Natural killer cell (primary cell): Measurements from ENCODE around the gene TPRKB. TPM values are rescaled to one million over a fixed set of nuclear protein-coding genes. Genes with fewer than 3 reads are reported as not detected.
"Not testable (repeated sequence)": the region's sequence is repeated elsewhere in the genome, so short reads cannot be mapped to it uniquely, and the experiment has no call there.

Experiments
- ATAC-seq, 3 donors: fragments of 150-1000 bp in 2 of 3; fragments of 200-7000 bp in 1 of 3; cut with Tn5 transposase; 1 replicate in 1 of 3; 2 replicates in 2 of 3; pipeline ENCODE4 v1.10.0; 2021; ENCODE audit warnings: mild to moderate bottlenecking in 2 of 3, moderate library complexity in 2 of 3
- DNase-seq, 2 donors: peaks; one replicate each; pipeline versions ENCODE4 v3.0.0 to v3.0.0-alpha.2; 2013 to 2021; ENCODE audit warnings: mixed read lengths in 1 of 2
- H3K27ac ChIP-seq: one replicate; pipeline ENCODE4 v1.5.1; 2013; ENCODE audit warnings: mild to moderate bottlenecking, low read length
- H3K27me3 ChIP-seq: one replicate; pipeline ENCODE4 v1.6.1; 2013; ENCODE audit warnings: low read length; ENCODE audit not compliant: control insufficient read depth, insufficient read depth
- H3K36me3 ChIP-seq: one replicate; pipeline ENCODE4 v1.6.1; 2013; ENCODE audit warnings: low read length; ENCODE audit not compliant: control insufficient read depth, insufficient read depth
- H3K4me1 ChIP-seq: one replicate; pipeline ENCODE4 v1.6.1; 2013; ENCODE audit warnings: low read length; ENCODE audit not compliant: control insufficient read depth, insufficient read depth
- H3K4me3 ChIP-seq: one replicate; pipeline ENCODE4 v1.5.1; 2013; ENCODE audit warnings: low read length
- H3K9me3 ChIP-seq: one replicate; pipeline ENCODE4 v1.6.1; 2013; ENCODE audit warnings: low read length; ENCODE audit not compliant: control insufficient read depth, insufficient read depth
- H3K27ac Mint-ChIP-seq, 2 donors: one replicate each; pipeline ENCODE4 v1.8.0; 2022; ENCODE audit warnings: mild to moderate bottlenecking in 2 of 2, mixed read lengths in 2 of 2, moderate library complexity in 1 of 2
- H3K27me3 Mint-ChIP-seq, 2 donors: one replicate each; pipeline ENCODE4 v1.8.0; 2022; ENCODE audit warnings: low read depth in 2 of 2, mixed read lengths in 2 of 2
- H3K36me3 Mint-ChIP-seq: one replicate; pipeline ENCODE4 v1.8.0; 2022; ENCODE audit warnings: mixed read lengths
- H3K4me1 Mint-ChIP-seq, 2 donors: one replicate each; pipeline ENCODE4 v1.8.0; 2022; ENCODE audit warnings: mixed read lengths in 2 of 2
- H3K4me3 Mint-ChIP-seq: one replicate; pipeline ENCODE4 v1.8.0; 2022; ENCODE audit warnings: mild to moderate bottlenecking, moderate library complexity, mixed read lengths
- H3K9me3 Mint-ChIP-seq, 2 donors: one replicate each; pipeline ENCODE4 v1.8.0; 2022; ENCODE audit warnings: mixed read lengths in 2 of 2
- WGBS: methylation state at CpG from one replicate; pipeline ENCODE4 v1.1.7; 2013; ENCODE audit warnings: missing lambda C conversion rate; ENCODE audit not compliant: insufficient coverage; 5-methylcytosine and 5-hydroxymethylcytosine counted together
- intact Hi-C: fragments of 100-400 bp; cut with micrococcal nuclease; formaldehyde crosslinking; loops from one replicate; pipeline ENCODE4 v1.14.2; 2022
- total RNA-seq, 4 donors: library from RNA; stranded (reverse); fragments of 120-200 nt in 1 of 4; gene quantifications; one replicate each; pipeline versions ENCODE4 v1.2.3 to v1.2.4, GENCODE V29; 2013 to 2022
- TF ChIP-seq, protein P1 (sequence below): fragments of 200-600 bp; IDR thresholded peaks from one replicate; pipeline ENCODE4 v1.8.0; 2022; ENCODE audit warnings: antibody characterized with exemption

The TPRKB gene
- total RNA-seq, 3 donors from 2014 or later (not counting 1 experiment from before 2014, with no cell fraction given): 20.4 to 24.1 (median 22.8) TPM

DNA sequence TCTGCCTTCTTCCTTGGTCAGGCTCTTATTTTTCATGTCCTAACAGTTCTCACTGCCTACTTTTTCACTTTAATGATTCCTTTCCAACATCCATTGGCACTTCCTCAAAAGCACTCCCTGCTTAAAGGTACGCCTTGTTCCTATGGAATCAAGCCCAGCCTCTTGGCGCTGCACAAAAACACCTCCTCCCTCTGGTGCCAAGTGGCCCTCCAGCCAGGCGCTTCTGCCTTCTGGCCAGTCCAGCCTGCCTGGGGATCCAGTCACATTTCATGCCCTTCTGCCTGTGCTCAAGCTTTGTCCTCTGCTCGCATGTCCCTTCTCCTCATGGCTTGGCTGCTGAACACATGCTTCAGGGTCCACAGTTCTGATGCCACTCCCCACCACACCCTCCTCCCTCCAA lies 6.3 kb downstream of the TPRKB start:
- Histone ChIP-seq H3K36me3 (peaks cover 44% of the 10 kb centered on the region), H3K27ac (no peak overlapping the region), H3K4me1 (no peaks in the 10 kb centered on the region), H3K4me3 (no peak overlapping the region), H3K27me3 (no peaks in the 10 kb centered on the region), H3K9me3 (no peaks in the 10 kb centered on the region)
- intact Hi-C loops: no loop called here
- H3K36me3 Mint-ChIP-seq: no peaks in the 10 kb centered on the region
- WGBS: 99% methylated on average over 4 of the region's 4 CpGs
- ATAC-seq (no peak), DNase-seq (no peak)
- TF ChIP-seq, protein P1, sequence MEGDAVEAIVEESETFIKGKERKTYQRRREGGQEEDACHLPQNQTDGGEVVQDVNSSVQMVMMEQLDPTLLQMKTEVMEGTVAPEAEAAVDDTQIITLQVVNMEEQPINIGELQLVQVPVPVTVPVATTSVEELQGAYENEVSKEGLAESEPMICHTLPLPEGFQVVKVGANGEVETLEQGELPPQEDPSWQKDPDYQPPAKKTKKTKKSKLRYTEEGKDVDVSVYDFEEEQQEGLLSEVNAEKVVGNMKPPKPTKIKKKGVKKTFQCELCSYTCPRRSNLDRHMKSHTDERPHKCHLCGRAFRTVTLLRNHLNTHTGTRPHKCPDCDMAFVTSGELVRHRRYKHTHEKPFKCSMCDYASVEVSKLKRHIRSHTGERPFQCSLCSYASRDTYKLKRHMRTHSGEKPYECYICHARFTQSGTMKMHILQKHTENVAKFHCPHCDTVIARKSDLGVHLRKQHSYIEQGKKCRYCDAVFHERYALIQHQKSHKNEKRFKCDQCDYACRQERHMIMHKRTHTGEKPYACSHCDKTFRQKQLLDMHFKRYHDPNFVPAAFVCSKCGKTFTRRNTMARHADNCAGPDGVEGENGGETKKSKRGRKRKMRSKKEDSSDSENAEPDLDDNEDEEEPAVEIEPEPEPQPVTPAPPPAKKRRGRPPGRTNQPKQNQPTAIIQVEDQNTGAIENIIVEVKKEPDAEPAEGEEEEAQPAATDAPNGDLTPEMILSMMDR: no peak
- no peak overlapping the region for H3K4me3 Mint-ChIP-seq
- H3K27ac Mint-ChIP-seq: no peak overlapping the region
- H3K4me1 Mint-ChIP-seq: no peaks in the 10 kb centered on the region
- H3K27me3 Mint-ChIP-seq: no peaks in the 10 kb centered on the region
- H3K9me3 Mint-ChIP-seq: no peaks in the 10 kb centered on the region

- no peaks in the 10 kb centered on the region for H3K27me3 ChIP-seq
- WGBS: 77% methylated on average over 3 of the region's 4 CpGs
- H3K36me3 ChIP-seq: peaks cover 44% of the 10 kb centered on the region
- no peaks in the 10 kb centered on the region for H3K9me3 Mint-ChIP-seq
- no peaks in the 10 kb centered on the region for H3K36me3 Mint-ChIP-seq
- H3K4me1 Mint-ChIP-seq: no peaks in the 10 kb centered on the region
- no peak overlapping the region for H3K4me3 ChIP-seq
- DNase-seq (no peak), ATAC-seq (no peak)
- H3K27me3 Mint-ChIP-seq: no peaks in the 10 kb centered on the region
- intact Hi-C loops: no loop called here
- H3K9me3 ChIP-seq: no peaks in the 10 kb centered on the region
- H3K27ac ChIP-seq: no peak overlapping the region
- H3K4me3 Mint-ChIP-seq: no peak overlapping the region
- no peaks in the 10 kb centered on the region for H3K4me1 ChIP-seq
- H3K27ac Mint-ChIP-seq: no peak overlapping the region
- TF ChIP-seq, protein P1: no peak
Measured at GRCh38 chr2:73728711-73729110, 8.4 kb downstream of the TPRKB start.

DNA sequence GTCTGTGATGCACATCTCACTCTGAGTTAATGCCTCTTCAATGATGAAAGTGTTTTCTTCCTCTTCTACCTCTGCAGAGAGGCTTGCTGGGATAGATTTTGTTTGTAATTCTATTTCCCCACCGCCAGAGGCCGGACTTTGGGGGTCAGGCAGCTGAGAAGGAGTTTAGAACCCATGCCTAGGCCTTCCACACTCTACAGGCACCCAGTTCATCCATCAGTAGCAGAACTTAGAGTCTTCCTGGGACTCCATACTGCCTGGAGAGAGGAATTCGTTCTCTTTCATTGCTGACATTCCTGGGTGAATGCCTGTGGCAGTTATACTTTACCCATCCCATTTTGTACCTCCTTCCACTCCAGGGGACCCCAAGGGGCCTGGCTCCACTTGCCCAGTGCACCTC lies 9.1 kb downstream of the TPRKB start:
- no peaks in the 10 kb centered on the region for H3K9me3 ChIP-seq
- WGBS: 96% methylated on average over 3 of the region's 3 CpGs
- H3K27me3 ChIP-seq: no peaks in the 10 kb centered on the region
- peaks cover 39% of the 10 kb centered on the region for H3K36me3 ChIP-seq
- H3K27me3 Mint-ChIP-seq: no peaks in the 10 kb centered on the region
- H3K27ac Mint-ChIP-seq: no peak overlapping the region
- H3K36me3 Mint-ChIP-seq: no peaks in the 10 kb centered on the region
- DNase-seq (no peak), ATAC-seq (no peak)
- no peaks in the 10 kb centered on the region for H3K9me3 Mint-ChIP-seq
- no peak overlapping the region for H3K27ac ChIP-seq
- no peak overlapping the region for H3K4me3 Mint-ChIP-seq
- TF ChIP-seq, protein P1: no peak
- no peaks in the 10 kb centered on the region for H3K4me1 Mint-ChIP-seq
- intact Hi-C loops: no loop called here
- no peaks in the 10 kb centered on the region for H3K4me1 ChIP-seq
- no peak overlapping the region for H3K4me3 ChIP-seq

- H3K9me3 Mint-ChIP-seq, H3K4me1 Mint-ChIP-seq, DNase-seq, H3K36me3 Mint-ChIP-seq, ATAC-seq, H3K9me3 ChIP-seq, H3K27ac ChIP-seq, intact Hi-C loops, H3K4me3 ChIP-seq, H3K27ac Mint-ChIP-seq, H3K4me3 Mint-ChIP-seq, H3K4me1 ChIP-seq, H3K27me3 Mint-ChIP-seq, H3K27me3 ChIP-seq: not testable (repeated sequence)
- no CpG with 5 or more reads among the region's 1 CpG for WGBS
- peaks cover 28% of the 10 kb centered on the region for H3K36me3 ChIP-seq
Measured at GRCh38 chr2:73726657-73727056, 10.5 kb downstream of the TPRKB start.
